Measurements from ENCODE around the gene ARCN1.

DNA sequence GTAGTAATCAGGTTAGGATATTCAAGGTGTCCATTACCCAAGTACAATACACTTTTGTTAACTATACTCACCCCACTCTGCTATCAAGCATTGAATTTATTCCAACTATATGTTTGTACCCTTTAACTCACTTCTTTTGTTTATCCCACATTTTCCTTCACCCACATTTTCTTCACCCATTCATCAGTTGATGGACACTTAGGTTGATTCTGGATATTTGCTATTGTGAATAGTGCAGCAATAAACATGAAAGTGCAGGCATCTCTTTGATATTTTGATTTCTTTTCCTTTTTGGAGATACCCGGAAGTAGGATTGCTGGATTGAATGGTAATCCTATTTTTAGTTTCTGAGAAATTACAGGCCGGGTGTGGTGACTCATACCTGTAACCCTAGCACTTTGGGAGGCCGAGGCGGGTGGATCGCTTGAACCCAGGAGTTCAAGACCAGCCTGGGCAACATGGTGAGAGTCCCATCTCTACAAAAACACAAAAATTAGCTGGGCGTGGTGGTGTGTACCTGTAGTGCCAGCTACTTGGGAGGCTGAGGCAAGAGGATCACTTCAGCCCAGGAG is 34.7 kb upstream of the ARCN1 start:
- TF ChIP-seq, protein P1, sequence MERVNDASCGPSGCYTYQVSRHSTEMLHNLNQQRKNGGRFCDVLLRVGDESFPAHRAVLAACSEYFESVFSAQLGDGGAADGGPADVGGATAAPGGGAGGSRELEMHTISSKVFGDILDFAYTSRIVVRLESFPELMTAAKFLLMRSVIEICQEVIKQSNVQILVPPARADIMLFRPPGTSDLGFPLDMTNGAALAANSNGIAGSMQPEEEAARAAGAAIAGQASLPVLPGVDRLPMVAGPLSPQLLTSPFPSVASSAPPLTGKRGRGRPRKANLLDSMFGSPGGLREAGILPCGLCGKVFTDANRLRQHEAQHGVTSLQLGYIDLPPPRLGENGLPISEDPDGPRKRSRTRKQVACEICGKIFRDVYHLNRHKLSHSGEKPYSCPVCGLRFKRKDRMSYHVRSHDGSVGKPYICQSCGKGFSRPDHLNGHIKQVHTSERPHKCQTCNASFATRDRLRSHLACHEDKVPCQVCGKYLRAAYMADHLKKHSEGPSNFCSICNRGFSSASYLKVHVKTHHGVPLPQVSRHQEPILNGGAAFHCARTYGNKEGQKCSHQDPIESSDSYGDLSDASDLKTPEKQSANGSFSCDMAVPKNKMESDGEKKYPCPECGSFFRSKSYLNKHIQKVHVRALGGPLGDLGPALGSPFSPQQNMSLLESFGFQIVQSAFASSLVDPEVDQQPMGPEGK (CRISPR knock-in tag; IDR thresholded peaks at IDR 0.05; ENCODE audit: borderline replicate concordance), result no peak
- TF ChIP-seq ZC3H10 (CRISPR knock-in tag; IDR thresholded peaks at IDR 0.05) (no peak), ARNTL (CRISPR knock-in tag; IDR thresholded peaks at IDR 0.05; ENCODE audit: borderline replicate concordance, low read depth) (no peak), CSDC2 (CRISPR knock-in tag; IDR thresholded peaks at IDR 0.05) (no peak), ZNF70 (CRISPR knock-in tag; IDR thresholded peaks at IDR 0.05) (no peak), ZNF565 (CRISPR knock-in tag; conservative IDR thresholded peaks at IDR 0.05; ENCODE audit: low read depth) (no peak), BACH2 (CRISPR knock-in tag; IDR thresholded peaks at IDR 0.05; ENCODE audit: borderline replicate concordance) (no peak), ZNF8 (CRISPR knock-in tag; IDR thresholded peaks at IDR 0.05) (no peak), ESRRG (CRISPR knock-in tag; IDR thresholded peaks at IDR 0.05) (no peak), GLIS3 (CRISPR knock-in tag; IDR thresholded peaks at IDR 0.05) (no peak), TOX (CRISPR knock-in tag; IDR thresholded peaks at IDR 0.05; ENCODE audit: borderline replicate concordance) (no peak), RARB (CRISPR knock-in tag; IDR thresholded peaks at IDR 0.05) (no peak)
- TF ChIP-seq, protein P2, sequence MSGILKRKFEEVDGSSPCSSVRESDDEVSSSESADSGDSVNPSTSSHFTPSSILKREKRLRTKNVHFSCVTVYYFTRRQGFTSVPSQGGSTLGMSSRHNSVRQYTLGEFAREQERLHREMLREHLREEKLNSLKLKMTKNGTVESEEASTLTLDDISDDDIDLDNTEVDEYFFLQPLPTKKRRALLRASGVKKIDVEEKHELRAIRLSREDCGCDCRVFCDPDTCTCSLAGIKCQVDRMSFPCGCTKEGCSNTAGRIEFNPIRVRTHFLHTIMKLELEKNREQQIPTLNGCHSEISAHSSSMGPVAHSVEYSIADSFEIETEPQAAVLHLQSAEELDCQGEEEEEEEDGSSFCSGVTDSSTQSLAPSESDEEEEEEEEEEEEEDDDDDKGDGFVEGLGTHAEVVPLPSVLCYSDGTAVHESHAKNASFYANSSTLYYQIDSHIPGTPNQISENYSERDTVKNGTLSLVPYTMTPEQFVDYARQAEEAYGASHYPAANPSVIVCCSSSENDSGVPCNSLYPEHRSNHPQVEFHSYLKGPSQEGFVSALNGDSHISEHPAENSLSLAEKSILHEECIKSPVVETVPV (CRISPR knock-in tag; IDR thresholded peaks at IDR 0.05), result no peak
- TF ChIP-seq, protein P3, sequence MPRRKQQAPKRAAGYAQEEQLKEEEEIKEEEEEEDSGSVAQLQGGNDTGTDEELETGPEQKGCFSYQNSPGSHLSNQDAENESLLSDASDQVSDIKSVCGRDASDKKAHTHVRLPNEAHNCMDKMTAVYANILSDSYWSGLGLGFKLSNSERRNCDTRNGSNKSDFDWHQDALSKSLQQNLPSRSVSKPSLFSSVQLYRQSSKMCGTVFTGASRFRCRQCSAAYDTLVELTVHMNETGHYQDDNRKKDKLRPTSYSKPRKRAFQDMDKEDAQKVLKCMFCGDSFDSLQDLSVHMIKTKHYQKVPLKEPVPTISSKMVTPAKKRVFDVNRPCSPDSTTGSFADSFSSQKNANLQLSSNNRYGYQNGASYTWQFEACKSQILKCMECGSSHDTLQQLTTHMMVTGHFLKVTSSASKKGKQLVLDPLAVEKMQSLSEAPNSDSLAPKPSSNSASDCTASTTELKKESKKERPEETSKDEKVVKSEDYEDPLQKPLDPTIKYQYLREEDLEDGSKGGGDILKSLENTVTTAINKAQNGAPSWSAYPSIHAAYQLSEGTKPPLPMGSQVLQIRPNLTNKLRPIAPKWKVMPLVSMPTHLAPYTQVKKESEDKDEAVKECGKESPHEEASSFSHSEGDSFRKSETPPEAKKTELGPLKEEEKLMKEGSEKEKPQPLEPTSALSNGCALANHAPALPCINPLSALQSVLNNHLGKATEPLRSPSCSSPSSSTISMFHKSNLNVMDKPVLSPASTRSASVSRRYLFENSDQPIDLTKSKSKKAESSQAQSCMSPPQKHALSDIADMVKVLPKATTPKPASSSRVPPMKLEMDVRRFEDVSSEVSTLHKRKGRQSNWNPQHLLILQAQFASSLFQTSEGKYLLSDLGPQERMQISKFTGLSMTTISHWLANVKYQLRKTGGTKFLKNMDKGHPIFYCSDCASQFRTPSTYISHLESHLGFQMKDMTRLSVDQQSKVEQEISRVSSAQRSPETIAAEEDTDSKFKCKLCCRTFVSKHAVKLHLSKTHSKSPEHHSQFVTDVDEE (CRISPR knock-in tag; IDR thresholded peaks at IDR 0.05), result no peak
